ENCODE measurements around the gene SEMA5A. TPM values are rescaled to one million over a fixed set of nuclear protein-coding genes. Genes with fewer than 3 reads are reported as not detected.

Gene SEMA5A
- total RNA-seq, 1 donor, result 42.3 TPM

DNA sequence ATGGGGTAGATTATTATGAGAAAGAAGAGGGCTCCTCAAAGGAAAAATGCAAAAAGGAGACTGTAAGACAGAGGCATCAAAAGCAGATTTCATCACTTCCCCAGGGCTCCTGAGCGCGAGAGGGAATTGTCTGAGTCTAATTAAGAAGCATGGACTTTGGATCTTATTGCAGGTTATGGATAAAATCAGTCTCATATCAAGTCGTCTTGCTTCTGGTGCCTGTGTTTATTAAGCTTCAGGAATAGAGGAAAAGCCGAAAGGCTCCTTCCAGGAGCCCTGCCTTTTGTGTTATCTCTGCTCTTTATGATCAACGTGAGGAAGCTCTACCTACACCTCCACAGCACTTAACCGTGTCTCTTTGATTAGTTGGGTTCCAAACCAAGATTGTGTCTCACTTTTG is 25.0 kb upstream of the SEMA5A start:
- Histone ChIP-seq H2AFZ (ENCODE audit: low read length) (no peak overlapping the region), H3K36me3 (ENCODE audit: insufficient read depth, low read length) (no peaks in the 10 kb centered on the region), H3K9me3 (ENCODE audit: low read depth, low read length) (no peaks in the 10 kb centered on the region), H4K20me1 (ENCODE audit: insufficient read depth, low read length) (no peaks in the 10 kb centered on the region), H3K27me3 (ENCODE audit: insufficient read depth, low read length) (no peaks in the 10 kb centered on the region), H3K4me3 (ENCODE audit: insufficient read depth, low read length) (no peak overlapping the region), H3K27ac (ENCODE audit: low read depth, low read length) (no peak overlapping the region), H3K4me2 (ENCODE audit: insufficient read depth, low read length) (no peak overlapping the region), H3K79me2 (ENCODE audit: insufficient read depth, low read length) (no peaks in the 10 kb centered on the region), H3K4me1 (ENCODE audit: insufficient read depth, low read length) (no peaks in the 10 kb centered on the region)
- no peak for DNase-seq (ENCODE audit: insufficient read length, low spot score, missing footprints)
- TF ChIP-seq, protein P1, sequence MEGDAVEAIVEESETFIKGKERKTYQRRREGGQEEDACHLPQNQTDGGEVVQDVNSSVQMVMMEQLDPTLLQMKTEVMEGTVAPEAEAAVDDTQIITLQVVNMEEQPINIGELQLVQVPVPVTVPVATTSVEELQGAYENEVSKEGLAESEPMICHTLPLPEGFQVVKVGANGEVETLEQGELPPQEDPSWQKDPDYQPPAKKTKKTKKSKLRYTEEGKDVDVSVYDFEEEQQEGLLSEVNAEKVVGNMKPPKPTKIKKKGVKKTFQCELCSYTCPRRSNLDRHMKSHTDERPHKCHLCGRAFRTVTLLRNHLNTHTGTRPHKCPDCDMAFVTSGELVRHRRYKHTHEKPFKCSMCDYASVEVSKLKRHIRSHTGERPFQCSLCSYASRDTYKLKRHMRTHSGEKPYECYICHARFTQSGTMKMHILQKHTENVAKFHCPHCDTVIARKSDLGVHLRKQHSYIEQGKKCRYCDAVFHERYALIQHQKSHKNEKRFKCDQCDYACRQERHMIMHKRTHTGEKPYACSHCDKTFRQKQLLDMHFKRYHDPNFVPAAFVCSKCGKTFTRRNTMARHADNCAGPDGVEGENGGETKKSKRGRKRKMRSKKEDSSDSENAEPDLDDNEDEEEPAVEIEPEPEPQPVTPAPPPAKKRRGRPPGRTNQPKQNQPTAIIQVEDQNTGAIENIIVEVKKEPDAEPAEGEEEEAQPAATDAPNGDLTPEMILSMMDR (IDR thresholded peaks at IDR 0.05; ENCODE audit: extremely low read depth, low read depth, low read length), result no peak

DNA sequence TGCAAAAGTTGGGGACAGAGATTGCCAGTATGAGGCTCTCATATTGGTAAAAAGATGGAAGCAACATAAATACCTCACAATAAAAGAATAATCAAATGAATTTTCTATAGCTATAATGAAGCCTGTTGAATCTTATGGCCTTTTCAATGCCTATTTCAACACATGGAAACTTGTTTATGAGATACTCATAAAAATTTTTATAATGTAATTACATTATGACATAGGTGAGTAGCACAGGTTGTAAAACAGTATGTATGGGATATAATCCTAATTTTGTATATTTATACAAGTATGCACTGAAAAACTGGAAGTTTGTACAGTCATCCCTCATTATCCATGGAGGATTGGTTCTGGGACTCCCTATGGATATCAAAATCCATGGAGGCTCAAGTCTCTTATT is 21.2 kb upstream of the SEMA5A start:
- peaks cover 6% of the 10 kb centered on the region for H3K4me1 ChIP-seq (ENCODE audit: insufficient read depth, low read length)
- H3K79me2 ChIP-seq (ENCODE audit: insufficient read depth, low read length), result no peaks in the 10 kb centered on the region
- H3K27ac ChIP-seq (ENCODE audit: low read depth, low read length), result no peak overlapping the region
- no peak for DNase-seq (ENCODE audit: insufficient read length, low spot score, missing footprints)
- no peak overlapping the region for H3K4me3 ChIP-seq (ENCODE audit: insufficient read depth, low read length)
- no peaks in the 10 kb centered on the region for H3K36me3 ChIP-seq (ENCODE audit: insufficient read depth, low read length)
- H2AFZ ChIP-seq (ENCODE audit: low read length), result no peak overlapping the region
- TF ChIP-seq, protein P1 (IDR thresholded peaks at IDR 0.05; ENCODE audit: extremely low read depth, low read depth, low read length), result no peak
- no peak overlapping the region for H3K4me2 ChIP-seq (ENCODE audit: insufficient read depth, low read length)
- H4K20me1 ChIP-seq (ENCODE audit: insufficient read depth, low read length), result no peaks in the 10 kb centered on the region
- H3K27me3 ChIP-seq (ENCODE audit: insufficient read depth, low read length), result no peaks in the 10 kb centered on the region
- H3K9me3 ChIP-seq (ENCODE audit: low read depth, low read length), result no peaks in the 10 kb centered on the region

DNA sequence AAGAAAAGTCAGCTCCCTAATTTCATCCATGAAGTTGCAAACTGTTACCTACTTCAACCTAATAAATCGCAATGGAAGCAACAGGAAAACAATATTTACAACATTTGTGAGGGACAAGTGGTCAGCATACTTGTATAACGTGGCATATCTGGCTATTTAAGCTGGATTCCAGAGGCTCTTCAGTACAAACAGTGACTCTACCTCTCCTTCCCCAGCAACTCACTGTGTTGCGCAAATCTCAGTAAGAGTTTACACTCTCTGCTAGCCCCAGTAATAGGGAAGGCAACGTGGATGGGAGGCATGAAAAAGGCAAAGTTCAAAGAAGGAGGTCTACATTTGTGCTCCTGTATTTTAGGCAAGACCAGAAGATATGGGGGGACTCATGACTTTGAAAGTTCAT is 18.9 kb upstream of the SEMA5A start:
- no peak for DNase-seq (ENCODE audit: insufficient read length, low spot score, missing footprints)
- H3K27ac ChIP-seq (ENCODE audit: low read depth, low read length), result no peak overlapping the region
- no peaks in the 10 kb centered on the region for H3K27me3 ChIP-seq (ENCODE audit: insufficient read depth, low read length)
- no peaks in the 10 kb centered on the region for H3K79me2 ChIP-seq (ENCODE audit: insufficient read depth, low read length)
- H3K4me2 ChIP-seq (ENCODE audit: insufficient read depth, low read length), result no peak overlapping the region
- H4K20me1 ChIP-seq (ENCODE audit: insufficient read depth, low read length), result no peaks in the 10 kb centered on the region
- peaks cover 8% of the 10 kb centered on the region for H3K4me1 ChIP-seq (ENCODE audit: insufficient read depth, low read length)
- no peak overlapping the region for H2AFZ ChIP-seq (ENCODE audit: low read length)
- H3K4me3 ChIP-seq (ENCODE audit: insufficient read depth, low read length), result no peak overlapping the region
- no peaks in the 10 kb centered on the region for H3K36me3 ChIP-seq (ENCODE audit: insufficient read depth, low read length)
- H3K9me3 ChIP-seq (ENCODE audit: low read depth, low read length), result no peaks in the 10 kb centered on the region
- TF ChIP-seq, protein P1 (IDR thresholded peaks at IDR 0.05; ENCODE audit: extremely low read depth, low read depth, low read length), result no peak

DNA sequence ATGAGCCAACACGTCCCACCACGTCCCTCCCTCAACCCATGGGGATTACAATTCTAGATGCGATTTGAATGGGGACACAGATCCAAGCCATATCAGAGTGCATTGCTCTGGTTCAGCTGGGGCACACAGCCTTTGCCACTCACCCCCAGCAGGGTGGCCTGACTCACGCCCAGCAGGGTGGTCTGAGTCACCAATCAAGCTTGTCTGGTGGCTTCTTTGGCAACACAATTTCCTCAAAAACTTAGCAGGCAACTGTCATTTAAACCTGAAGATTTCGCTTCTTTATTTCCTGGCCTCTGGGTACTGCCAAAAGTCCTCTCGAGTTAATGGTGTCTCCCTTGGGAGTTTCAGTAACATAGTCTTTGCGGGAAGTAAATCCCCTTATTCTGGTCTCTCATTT is 16.3 kb upstream of the SEMA5A start:
- peak; percentile 54 for DNase-seq (ENCODE audit: insufficient read length, low spot score, missing footprints)
- Histone ChIP-seq H3K4me2 (ENCODE audit: insufficient read depth, low read length) (peak overlapping the region; percentile 11), H3K4me3 (ENCODE audit: insufficient read depth, low read length) (no peak overlapping the region), H3K27ac (ENCODE audit: low read depth, low read length) (no peak overlapping the region), H4K20me1 (ENCODE audit: insufficient read depth, low read length) (no peaks in the 10 kb centered on the region), H3K79me2 (ENCODE audit: insufficient read depth, low read length) (no peaks in the 10 kb centered on the region), H2AFZ (ENCODE audit: low read length) (no peak overlapping the region), H3K4me1 (ENCODE audit: insufficient read depth, low read length) (peaks cover 17% of the 10 kb centered on the region), H3K27me3 (ENCODE audit: insufficient read depth, low read length) (no peaks in the 10 kb centered on the region), H3K9me3 (ENCODE audit: low read depth, low read length) (no peaks in the 10 kb centered on the region), H3K36me3 (ENCODE audit: insufficient read depth, low read length) (no peaks in the 10 kb centered on the region)
- TF ChIP-seq, protein P1 (IDR thresholded peaks at IDR 0.05; ENCODE audit: extremely low read depth, low read depth, low read length), result no peak

Measured in osteoblast (primary cell).